ENCODE measurements around the gene UBXN1.
A peak's percentile ranks its signal among the peaks of the same experiment; 100 is the strongest.

The UBXN1 gene

GRCh38 chr11:62716816-62717215 is 37.9 kb upstream of the UBXN1 start:
- Histone ChIP-seq H3K9me3 (ENCODE audit: control insufficient read depth, low read length) (no peaks in the 10 kb centered on the region), H3K4me1 (ENCODE audit: control insufficient read depth, insufficient read depth, low read length) (peaks cover 43% of the 10 kb centered on the region), H3K4me3 (ENCODE audit: low read length) (no peak overlapping the region), H3K9ac (ENCODE audit: low read length) (no peak overlapping the region), H3K36me3 (ENCODE audit: control insufficient read depth, insufficient read depth, low read length, severe bottlenecking) (peaks cover 95% of the 10 kb centered on the region), H3K27me3 (replicated peaks; ENCODE audit: control insufficient read depth, insufficient read depth, low read length) (no peaks in the 10 kb centered on the region)
- DNase-seq (ENCODE audit: low read depth) = no peak

GRCh38 chr11:62716206-62716605 is 37.3 kb upstream of the UBXN1 start:
- H3K36me3 ChIP-seq (ENCODE audit: control insufficient read depth, insufficient read depth, low read length, severe bottlenecking) = peaks cover 95% of the 10 kb centered on the region

GRCh38 chr11:62715150-62716130 is 36.6 kb upstream of the UBXN1 start:
- no peak overlapping the region for H3K4me3 ChIP-seq (ENCODE audit: low read length)
- H3K9ac ChIP-seq (ENCODE audit: low read length) = peak overlapping the region; percentile 21
- H3K9me3 ChIP-seq (ENCODE audit: control insufficient read depth, low read length) = no peaks in the 10 kb centered on the region
- H3K4me1 ChIP-seq (ENCODE audit: control insufficient read depth, insufficient read depth, low read length) = peaks cover 43% of the 10 kb centered on the region
- peaks cover 94% of the 10 kb centered on the region for H3K36me3 ChIP-seq (ENCODE audit: control insufficient read depth, insufficient read depth, low read length, severe bottlenecking)
- DNase-seq (ENCODE audit: low read depth) = no peak
- H3K27me3 ChIP-seq (replicated peaks; ENCODE audit: control insufficient read depth, insufficient read depth, low read length) = no peaks in the 10 kb centered on the region

More at GRCh38 chr11:62716206-62716605, 37.3 kb upstream of the UBXN1 start:
- Histone ChIP-seq H3K9me3 (ENCODE audit: control insufficient read depth, low read length) (no peaks in the 10 kb centered on the region), H3K27me3 (replicated peaks; ENCODE audit: control insufficient read depth, insufficient read depth, low read length) (no peaks in the 10 kb centered on the region), H3K9ac (ENCODE audit: low read length) (peak overlapping the region; percentile 21), H3K4me3 (ENCODE audit: low read length) (no peak overlapping the region), H3K4me1 (ENCODE audit: control insufficient read depth, insufficient read depth, low read length) (peaks cover 41% of the 10 kb centered on the region)
- DNase-seq (ENCODE audit: low read depth) = no peak

- Histone ChIP-seq H3K4me3 (ENCODE audit: low read length) (no peak overlapping the region), H3K4me1 (ENCODE audit: control insufficient read depth, insufficient read depth, low read length) (peaks cover 47% of the 10 kb centered on the region), H3K9ac (ENCODE audit: low read length) (peak overlapping the region; percentile 14), H3K27me3 (replicated peaks; ENCODE audit: control insufficient read depth, insufficient read depth, low read length) (no peaks in the 10 kb centered on the region), H3K9me3 (ENCODE audit: control insufficient read depth, low read length) (no peaks in the 10 kb centered on the region), H3K36me3 (ENCODE audit: control insufficient read depth, insufficient read depth, low read length, severe bottlenecking) (peaks cover 77% of the 10 kb centered on the region)
- DNase-seq (ENCODE audit: low read depth) = no peak
Observed at GRCh38 chr11:62713343-62713742, 34.5 kb upstream of the UBXN1 start.

GRCh38 chr11:62712861-62713260 is 34.0 kb upstream of the UBXN1 start:
- H3K4me1 ChIP-seq (ENCODE audit: control insufficient read depth, insufficient read depth, low read length) = peaks cover 47% of the 10 kb centered on the region

GRCh38 chr11:62712276-62712812 is 33.5 kb upstream of the UBXN1 start:
- H3K9ac ChIP-seq (ENCODE audit: low read length) = peak overlapping the region; percentile 14
- no peaks in the 10 kb centered on the region for H3K9me3 ChIP-seq (ENCODE audit: control insufficient read depth, low read length)
- H3K27me3 ChIP-seq (replicated peaks; ENCODE audit: control insufficient read depth, insufficient read depth, low read length) = no peaks in the 10 kb centered on the region
- DNase-seq (ENCODE audit: low read depth) = no peak
- peaks cover 67% of the 10 kb centered on the region for H3K36me3 ChIP-seq (ENCODE audit: control insufficient read depth, insufficient read depth, low read length, severe bottlenecking)
- H3K4me3 ChIP-seq (ENCODE audit: low read length) = no peak overlapping the region
- H3K4me1 ChIP-seq (ENCODE audit: control insufficient read depth, insufficient read depth, low read length) = peaks cover 47% of the 10 kb centered on the region

More at GRCh38 chr11:62712861-62713260, 34.0 kb upstream of the UBXN1 start:
- Histone ChIP-seq H3K9ac (ENCODE audit: low read length) (peak overlapping the region; percentile 14), H3K4me3 (ENCODE audit: low read length) (no peak overlapping the region), H3K36me3 (ENCODE audit: control insufficient read depth, insufficient read depth, low read length, severe bottlenecking) (peaks cover 72% of the 10 kb centered on the region), H3K27me3 (replicated peaks; ENCODE audit: control insufficient read depth, insufficient read depth, low read length) (no peaks in the 10 kb centered on the region), H3K9me3 (ENCODE audit: control insufficient read depth, low read length) (no peaks in the 10 kb centered on the region)
- DNase-seq (ENCODE audit: low read depth) = no peak

GRCh38 chr11:62710001-62710345 is 31.1 kb upstream of the UBXN1 start:
- H3K9me3 ChIP-seq (ENCODE audit: control insufficient read depth, low read length) = no peaks in the 10 kb centered on the region
- peaks cover 58% of the 10 kb centered on the region for H3K4me1 ChIP-seq (ENCODE audit: control insufficient read depth, insufficient read depth, low read length)
- DNase-seq (ENCODE audit: low read depth) = peak; percentile 39
- H3K27me3 ChIP-seq (replicated peaks; ENCODE audit: control insufficient read depth, insufficient read depth, low read length) = no peaks in the 10 kb centered on the region
- H3K4me3 ChIP-seq (ENCODE audit: low read length) = peak overlapping the region; percentile 79
- H3K9ac ChIP-seq (ENCODE audit: low read length) = peak overlapping the region; percentile 98
- peaks cover 46% of the 10 kb centered on the region for H3K36me3 ChIP-seq (ENCODE audit: control insufficient read depth, insufficient read depth, low read length, severe bottlenecking)

GRCh38 chr11:62709247-62710000 is 30.6 kb upstream of the UBXN1 start:
- Histone ChIP-seq H3K36me3 (ENCODE audit: control insufficient read depth, insufficient read depth, low read length, severe bottlenecking) (peaks cover 44% of the 10 kb centered on the region), H3K27me3 (replicated peaks; ENCODE audit: control insufficient read depth, insufficient read depth, low read length) (no peaks in the 10 kb centered on the region), H3K4me1 (ENCODE audit: control insufficient read depth, insufficient read depth, low read length) (peaks cover 58% of the 10 kb centered on the region), H3K4me3 (ENCODE audit: low read length) (peak overlapping the region; percentile 79), H3K9me3 (ENCODE audit: control insufficient read depth, low read length) (no peaks in the 10 kb centered on the region), H3K9ac (ENCODE audit: low read length) (peak overlapping the region; percentile 98)
- DNase-seq (ENCODE audit: low read depth) = peak; percentile 96

- Histone ChIP-seq H3K4me1 (ENCODE audit: control insufficient read depth, insufficient read depth, low read length) (peaks cover 53% of the 10 kb centered on the region), H3K9me3 (ENCODE audit: control insufficient read depth, low read length) (no peaks in the 10 kb centered on the region), H3K27me3 (replicated peaks; ENCODE audit: control insufficient read depth, insufficient read depth, low read length) (no peaks in the 10 kb centered on the region), H3K4me3 (ENCODE audit: low read length) (peak overlapping the region; percentile 79), H3K9ac (ENCODE audit: low read length) (peak overlapping the region; percentile 98), H3K36me3 (ENCODE audit: control insufficient read depth, insufficient read depth, low read length, severe bottlenecking) (peaks cover 40% of the 10 kb centered on the region)
- no peak for DNase-seq (ENCODE audit: low read depth)
Observed at GRCh38 chr11:62708793-62709192, 29.9 kb upstream of the UBXN1 start.

GRCh38 chr11:62708392-62708791 is 29.5 kb upstream of the UBXN1 start:
- no peak for DNase-seq (ENCODE audit: low read depth)
- no peaks in the 10 kb centered on the region for H3K9me3 ChIP-seq (ENCODE audit: control insufficient read depth, low read length)
- peak overlapping the region; percentile 79 for H3K4me3 ChIP-seq (ENCODE audit: low read length)
- peaks cover 38% of the 10 kb centered on the region for H3K36me3 ChIP-seq (ENCODE audit: control insufficient read depth, insufficient read depth, low read length, severe bottlenecking)
- no peaks in the 10 kb centered on the region for H3K27me3 ChIP-seq (replicated peaks; ENCODE audit: control insufficient read depth, insufficient read depth, low read length)
- peak overlapping the region; percentile 98 for H3K9ac ChIP-seq (ENCODE audit: low read length)
- H3K4me1 ChIP-seq (ENCODE audit: control insufficient read depth, insufficient read depth, low read length) = peaks cover 49% of the 10 kb centered on the region

GRCh38 chr11:62707277-62707861 is 28.5 kb upstream of the UBXN1 start, which contains the start of the genes BSCL2 and GNG3:
Gene BSCL2 (minus strand): TSS chr11:62707424. CDS start chr11:62707195, 229 bp downstream.
Gene GNG3 (plus strand): TSS chr11:62707676. CDS start chr11:62708296, 620 bp downstream.
- DNase-seq (ENCODE audit: low read depth) = no peak
- peak within 1 kb of the TSS; percentile 98 for H3K9ac ChIP-seq (ENCODE audit: low read length)
- peaks cover 42% of the 10 kb centered on the region for H3K4me1 ChIP-seq (ENCODE audit: control insufficient read depth, insufficient read depth, low read length)
- H3K36me3 ChIP-seq (ENCODE audit: control insufficient read depth, insufficient read depth, low read length, severe bottlenecking) = peaks cover 29% of the 10 kb centered on the region
- H3K9me3 ChIP-seq (ENCODE audit: control insufficient read depth, low read length) = no peaks in the 10 kb centered on the region
- peak within 1 kb of the TSS; percentile 84 for H3K4me3 ChIP-seq (ENCODE audit: low read length)
- H3K27me3 ChIP-seq (replicated peaks; ENCODE audit: control insufficient read depth, insufficient read depth, low read length) = no peaks in the 10 kb centered on the region

Measured in adipocyte (in vitro differentiated cells).